HG03064 (cell line): ENCODE results near the gene GABBR2.

ENCODE experiments used
- ATAC-seq: cut with Tn5 transposase; IDR thresholded peaks from one replicate; pipeline ENCODE4 v1.9.1; 2021; ENCODE audit warnings: low read depth; ENCODE audit not compliant: unreplicated experiment

Gene GABBR2

DNA sequence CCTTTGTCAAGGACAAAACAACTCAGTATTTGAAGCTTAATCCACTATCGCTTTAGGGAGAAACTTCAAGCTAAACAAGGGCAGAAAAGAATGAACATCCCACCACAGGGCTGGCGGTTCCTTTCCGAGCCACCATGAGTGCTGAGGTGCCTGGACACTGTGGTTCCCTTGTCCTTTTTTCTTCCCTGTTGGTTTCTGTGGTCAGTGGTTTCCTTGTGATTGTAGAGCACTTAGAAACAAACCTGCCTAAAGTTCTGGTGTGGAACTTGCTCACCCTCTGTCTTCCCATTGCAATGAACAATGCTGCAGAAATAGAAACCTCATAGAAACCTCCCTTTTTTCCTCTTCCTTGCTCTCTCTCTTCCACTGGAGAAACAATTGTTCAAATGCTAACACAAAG lies 373.9 kb downstream of the GABBR2 start:
- ATAC-seq: no peak

DNA sequence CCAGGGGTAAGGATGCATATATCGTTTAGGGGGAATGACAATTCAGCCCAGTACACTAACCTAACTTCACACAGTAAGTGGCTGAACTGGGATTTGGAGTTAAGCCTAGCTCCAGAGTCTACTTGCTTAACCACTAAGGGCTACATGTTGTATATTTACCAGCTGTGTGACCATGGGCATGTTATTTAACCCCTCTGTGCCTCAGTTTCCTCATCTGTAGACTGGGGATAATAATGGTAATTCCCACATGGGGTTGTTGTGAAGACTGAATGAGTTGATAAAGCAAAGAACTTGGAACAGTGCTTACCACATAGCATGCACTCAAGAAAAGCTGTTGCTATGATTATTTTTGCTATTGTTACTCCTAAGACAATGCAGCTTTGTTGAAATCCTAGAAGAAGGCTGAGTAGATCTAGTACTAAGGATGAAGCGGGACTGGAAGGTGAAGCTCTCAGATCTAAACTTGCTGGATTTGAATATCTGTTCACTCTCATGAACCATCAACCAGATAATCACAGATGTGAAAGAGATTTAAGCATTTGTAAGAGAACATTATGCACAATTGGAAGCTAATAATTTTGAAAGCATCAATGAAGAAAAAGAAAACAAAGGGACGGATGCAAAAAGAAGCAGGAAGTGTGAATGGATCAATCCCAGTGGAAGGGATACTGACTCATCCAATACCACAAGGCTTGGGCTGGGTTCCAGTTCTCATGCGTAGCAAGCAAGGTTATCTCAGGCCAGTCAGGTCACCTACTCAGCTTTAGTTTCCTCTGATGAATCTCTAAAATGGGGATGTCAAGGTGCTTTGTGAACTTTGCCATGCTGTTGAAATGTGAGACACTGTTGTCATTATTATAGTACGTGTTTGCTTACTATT lies 374.8 kb downstream of the GABBR2 start:
- no peak for ATAC-seq

DNA sequence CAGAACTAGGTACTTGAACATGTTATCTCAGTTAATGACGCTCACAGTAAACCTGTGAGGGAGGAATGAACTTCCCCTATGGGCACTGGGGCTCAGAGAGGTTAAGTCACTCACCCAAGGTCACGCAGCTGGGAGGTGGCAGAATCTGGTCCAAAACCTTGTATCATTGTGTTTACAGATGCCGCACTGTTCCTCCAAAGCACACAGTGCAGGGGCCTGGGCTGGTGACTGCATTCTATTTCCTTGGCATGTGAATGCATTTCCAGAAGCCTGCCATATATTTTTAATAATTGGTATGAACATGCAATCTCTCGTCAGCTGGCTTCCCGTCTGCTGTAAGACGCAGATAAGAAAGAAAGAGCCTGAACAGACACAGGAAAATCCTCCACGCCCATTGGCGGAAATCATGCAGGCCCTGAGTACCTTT lies 376.3 kb downstream of the GABBR2 start:
- ATAC-seq: no peak

- ATAC-seq: no peak
Measured at GRCh38 chr9:98331536-98332259, 377.0 kb downstream of the GABBR2 start.

DNA sequence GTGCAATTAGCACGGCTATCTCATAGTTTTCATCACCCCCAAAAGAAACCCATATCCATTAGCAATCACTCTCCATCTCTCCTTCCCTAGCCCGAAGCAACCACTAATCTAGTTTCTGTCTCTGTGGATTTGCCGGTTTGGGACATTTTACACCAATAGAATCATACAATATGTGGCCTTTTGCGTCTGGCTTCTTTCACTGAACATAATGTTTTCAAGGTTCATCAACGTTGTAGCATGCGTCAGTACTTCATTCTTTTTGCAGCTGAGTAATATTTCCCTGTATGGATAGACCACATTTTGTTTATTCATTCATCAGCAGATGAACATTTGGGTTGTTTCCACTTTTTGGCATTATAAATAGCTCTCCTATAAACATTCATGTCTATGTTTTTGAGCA lies 377.9 kb downstream of the GABBR2 start:
- no peak for ATAC-seq

- ATAC-seq: no peak
Measured at GRCh38 chr9:98329904-98330303, 378.8 kb downstream of the GABBR2 start.

DNA sequence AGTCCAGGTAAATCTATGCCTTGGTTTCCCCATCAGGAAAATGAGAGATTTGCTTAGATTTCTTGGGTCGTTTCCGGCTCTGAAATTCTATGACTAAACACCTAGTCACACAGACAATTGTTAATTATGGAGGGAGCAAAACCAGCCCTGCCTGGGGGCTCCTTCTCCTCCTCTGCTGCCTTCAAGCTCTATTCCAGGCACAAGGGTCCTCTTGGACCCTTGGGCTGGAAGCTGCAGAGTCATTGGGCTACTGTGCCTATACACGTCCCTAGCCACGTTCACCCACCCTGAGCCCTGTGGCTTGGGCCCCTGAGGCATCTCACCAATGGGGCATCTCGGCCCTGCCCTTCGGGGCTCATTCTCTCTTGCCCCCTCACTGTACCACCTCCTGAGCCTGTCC lies 379.5 kb downstream of the GABBR2 start:
- ATAC-seq: no peak

GRCh38 chr9:98328770-98329169 lies 380.0 kb downstream of the GABBR2 start:
- ATAC-seq: no peak

- no peak for ATAC-seq
Measured at GRCh38 chr9:98328141-98328540, 380.6 kb downstream of the GABBR2 start.

DNA sequence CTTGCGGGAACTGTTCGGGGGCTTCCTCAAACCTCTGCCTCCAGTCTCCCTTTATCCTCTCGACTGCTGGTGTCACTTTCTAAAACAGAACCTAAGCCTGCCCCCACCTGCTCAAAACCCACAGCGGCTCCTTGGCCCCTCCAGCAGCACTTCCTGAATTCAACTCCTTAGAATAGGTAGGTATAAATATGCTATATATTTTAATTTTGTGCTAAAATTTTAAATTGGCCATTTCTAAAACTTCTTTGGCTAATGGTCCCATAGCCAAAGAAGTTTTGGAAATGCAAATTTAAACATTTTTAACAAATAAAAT lies 381.5 kb downstream of the GABBR2 start:
- no peak for ATAC-seq

GRCh38 chr9:98326459-98327248 lies 382.1 kb downstream of the GABBR2 start:
- no peak for ATAC-seq

GRCh38 chr9:98324801-98325200 lies 383.9 kb downstream of the GABBR2 start:
- ATAC-seq: no peak

DNA sequence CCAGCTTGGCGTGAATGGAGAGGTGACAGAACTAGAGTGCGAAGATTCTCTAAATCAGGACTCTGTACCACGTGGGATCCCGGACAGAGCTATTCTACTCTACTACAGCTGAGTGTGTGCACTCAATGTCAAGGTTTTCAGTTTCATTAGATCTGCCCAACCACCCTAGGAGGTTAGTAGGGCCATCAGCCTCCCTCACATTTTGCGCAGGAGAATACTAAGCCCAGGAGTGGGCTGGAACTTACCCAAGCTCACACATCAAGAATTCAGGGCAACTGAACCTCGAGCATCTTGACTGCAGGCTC lies 385.0 kb downstream of the GABBR2 start:
- ATAC-seq: no peak

DNA sequence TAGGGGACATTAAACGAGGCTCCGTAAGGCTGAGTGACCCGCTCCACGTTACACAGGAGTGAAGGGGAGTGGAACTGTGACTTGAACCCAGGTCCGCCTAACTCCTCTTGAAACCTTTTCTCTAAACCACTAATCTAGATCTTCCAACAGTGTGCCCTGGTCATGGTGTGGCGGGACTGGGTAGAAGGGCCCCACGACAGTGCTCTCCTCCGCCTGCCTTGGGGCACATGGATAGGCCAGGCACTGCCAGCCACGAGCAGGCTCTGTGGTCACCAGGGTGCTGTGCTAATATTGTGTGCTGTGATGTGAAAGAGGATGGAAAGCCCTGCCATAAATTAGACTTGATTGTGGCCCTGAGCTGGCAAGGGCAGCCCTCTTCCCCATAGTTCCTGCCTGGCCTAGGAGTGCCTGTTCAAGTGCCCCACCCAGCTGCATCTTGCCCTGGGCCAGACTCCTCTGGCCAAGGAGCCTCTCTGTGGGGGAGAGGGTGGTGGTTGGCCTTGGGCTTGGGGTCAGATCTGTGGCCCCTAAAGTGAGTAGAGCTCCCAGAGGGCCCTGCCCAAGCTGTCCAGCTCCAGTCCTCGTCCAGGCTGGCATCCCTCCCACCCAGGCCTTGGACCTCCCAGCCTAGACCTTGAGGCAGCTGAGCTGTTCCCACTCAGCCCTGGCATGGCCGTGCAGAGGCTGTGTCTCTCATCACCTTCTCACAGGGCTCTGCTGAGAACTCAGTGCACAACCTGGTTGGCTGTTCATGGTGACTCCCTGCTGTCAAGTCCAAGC lies 385.5 kb downstream of the GABBR2 start:
- no peak for ATAC-seq

DNA sequence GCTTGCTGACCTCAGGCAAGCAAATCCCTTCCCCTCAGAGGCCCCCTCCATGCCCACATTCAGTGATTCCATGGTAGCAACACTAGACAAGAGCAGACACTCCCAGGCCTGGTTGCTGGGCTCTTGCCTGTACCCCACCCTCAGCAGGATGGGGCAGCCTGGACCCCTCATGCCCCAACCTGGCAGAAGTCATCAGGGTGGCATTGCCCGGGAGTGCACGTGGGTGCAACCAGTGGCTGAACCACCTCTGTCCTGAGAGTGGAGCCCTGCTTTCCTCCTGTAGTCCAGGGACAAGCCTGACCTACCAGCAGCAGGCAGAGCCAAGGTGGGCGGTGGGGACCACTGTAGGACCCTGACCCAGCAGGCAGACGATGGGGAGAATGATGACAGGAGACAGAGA lies 387.5 kb downstream of the GABBR2 start:
- no peak for ATAC-seq

GRCh38 chr9:98318834-98319478 lies 389.8 kb downstream of the GABBR2 start:
- ATAC-seq: no peak

DNA sequence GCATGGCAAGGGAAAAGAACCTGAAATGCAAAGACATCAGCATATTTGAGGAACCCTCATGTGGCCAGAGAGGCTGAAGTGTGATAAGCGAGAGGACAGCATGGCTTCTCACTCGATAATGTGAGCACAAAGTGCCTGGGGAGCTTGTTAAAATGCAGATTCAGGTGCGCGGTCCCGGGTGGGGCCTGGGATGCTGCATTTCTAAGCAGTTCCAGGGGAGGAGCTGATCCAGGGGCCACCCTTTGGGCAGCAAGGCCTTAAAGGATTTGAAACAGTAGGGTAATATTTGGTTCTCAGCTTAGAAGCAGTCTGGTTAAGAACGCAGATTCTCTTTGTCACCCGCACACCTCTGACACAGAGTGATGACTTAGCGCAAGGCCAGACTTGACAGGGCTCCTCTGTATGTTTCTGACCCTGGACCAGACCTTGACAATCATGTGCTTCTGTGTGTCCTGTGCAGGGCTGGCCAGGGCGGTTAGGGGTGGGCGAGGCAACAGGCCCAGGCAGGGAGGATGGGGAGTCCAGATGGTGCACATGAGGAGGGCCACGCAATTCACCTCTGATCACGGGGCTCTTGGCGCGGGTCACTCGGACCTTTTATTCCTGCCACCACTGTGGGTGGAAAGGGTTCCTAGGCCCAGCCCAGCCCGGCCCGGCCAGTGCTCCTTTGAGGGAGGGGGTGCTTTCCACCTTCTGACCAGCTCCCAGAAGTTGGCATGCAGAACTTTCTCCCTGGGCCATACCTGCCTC lies 390.5 kb downstream of the GABBR2 start:
- no peak for ATAC-seq

- ATAC-seq: no peak
Measured at GRCh38 chr9:98317134-98317857, 391.4 kb downstream of the GABBR2 start.
